ENCODE results near the gene PCP4. TPM values are rescaled to one million over a fixed set of nuclear protein-coding genes. Genes with fewer than 3 reads are reported as not detected.

The PCP4 gene
- total RNA-seq, 1 experiment from 2014 or later: 4.7 TPM

DNA sequence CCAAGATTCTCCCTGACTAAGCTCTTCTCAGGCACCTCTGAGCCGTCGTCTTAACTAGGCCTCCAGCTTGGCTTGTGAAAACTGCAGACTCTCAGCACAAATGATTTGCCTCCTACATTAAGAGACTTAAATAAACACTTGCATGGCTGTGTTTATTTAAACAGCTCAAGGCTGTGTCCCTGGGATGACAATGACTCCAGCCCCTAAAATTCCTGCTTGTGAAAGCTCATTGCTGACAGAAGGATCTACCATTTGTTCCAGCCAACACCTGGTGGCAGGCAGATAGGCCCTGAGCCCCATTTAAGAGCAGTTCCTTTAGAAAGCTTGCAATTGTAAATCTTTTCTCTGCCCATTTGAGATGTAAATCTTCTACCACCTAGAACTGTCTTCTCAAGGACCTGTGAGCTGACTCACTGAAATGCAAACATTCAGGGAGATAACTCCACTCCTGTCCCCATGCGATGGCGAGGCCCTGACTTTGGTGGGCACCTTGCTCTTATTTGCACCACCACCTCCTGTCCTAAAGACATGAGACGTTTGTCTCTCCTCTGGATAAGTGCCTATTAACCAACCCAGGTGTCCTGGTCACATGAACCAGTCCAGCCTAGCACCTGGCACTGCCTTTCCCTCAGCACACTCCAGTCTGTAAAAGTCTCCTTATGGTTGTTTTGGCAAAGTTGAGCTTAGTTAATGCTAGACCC is 15.1 kb upstream of the PCP4 start:
- peaks cover 11% of the 10 kb centered on the region for H3K9me3 Mint-ChIP-seq (ENCODE audit: unreplicated experiment)
- H3K27me3 Mint-ChIP-seq (ENCODE audit: insufficient read depth, unreplicated experiment): no peaks in the 10 kb centered on the region
- no peak overlapping the region for H3K4me3 Mint-ChIP-seq (ENCODE audit: unreplicated experiment)
- Histone ChIP-seq H3K4me1 (peaks cover 15% of the 10 kb centered on the region), H3K27me3 (replicated peaks; ENCODE audit: control insufficient read depth, insufficient read depth, low read length) (no peaks in the 10 kb centered on the region), H3K9me3 (no peaks in the 10 kb centered on the region), H3K36me3 (ENCODE audit: control insufficient read depth, insufficient read depth, low read length) (no peaks in the 10 kb centered on the region), H3K4me3 (ENCODE audit: low read depth, low read length) (no peak overlapping the region)
- DNase-seq: peak in 1 of 2 experiments; percentile 9
- peaks cover 10% of the 10 kb centered on the region for H3K4me1 Mint-ChIP-seq (ENCODE audit: low read depth, unreplicated experiment)
- H3K27ac Mint-ChIP-seq (ENCODE audit: unreplicated experiment): peak overlapping the region; percentile 50
- POLR2A ChIA-PET: no interaction called here
- TF ChIP-seq, protein P1, sequence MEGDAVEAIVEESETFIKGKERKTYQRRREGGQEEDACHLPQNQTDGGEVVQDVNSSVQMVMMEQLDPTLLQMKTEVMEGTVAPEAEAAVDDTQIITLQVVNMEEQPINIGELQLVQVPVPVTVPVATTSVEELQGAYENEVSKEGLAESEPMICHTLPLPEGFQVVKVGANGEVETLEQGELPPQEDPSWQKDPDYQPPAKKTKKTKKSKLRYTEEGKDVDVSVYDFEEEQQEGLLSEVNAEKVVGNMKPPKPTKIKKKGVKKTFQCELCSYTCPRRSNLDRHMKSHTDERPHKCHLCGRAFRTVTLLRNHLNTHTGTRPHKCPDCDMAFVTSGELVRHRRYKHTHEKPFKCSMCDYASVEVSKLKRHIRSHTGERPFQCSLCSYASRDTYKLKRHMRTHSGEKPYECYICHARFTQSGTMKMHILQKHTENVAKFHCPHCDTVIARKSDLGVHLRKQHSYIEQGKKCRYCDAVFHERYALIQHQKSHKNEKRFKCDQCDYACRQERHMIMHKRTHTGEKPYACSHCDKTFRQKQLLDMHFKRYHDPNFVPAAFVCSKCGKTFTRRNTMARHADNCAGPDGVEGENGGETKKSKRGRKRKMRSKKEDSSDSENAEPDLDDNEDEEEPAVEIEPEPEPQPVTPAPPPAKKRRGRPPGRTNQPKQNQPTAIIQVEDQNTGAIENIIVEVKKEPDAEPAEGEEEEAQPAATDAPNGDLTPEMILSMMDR (IDR thresholded peaks at IDR 0.05; ENCODE audit: insufficient read depth in 1 of 2, low read depth in 1 of 2, low read length in 1 of 2, severe bottlenecking in 1 of 2, unreplicated experiment in 1 of 2): no peak
- intact Hi-C loops (cut with micrococcal nuclease; ENCODE audit: unreplicated experiment): no loop called here
- no peaks in the 10 kb centered on the region for H3K36me3 Mint-ChIP-seq (ENCODE audit: insufficient read depth, unreplicated experiment)
- CTCF ChIA-PET: interaction anchor here (1.4 to 1.8 kb wide), 2 partner anchors 15 to 64 kb away, joined by 4 to 6 read pairs; partner anchors contain the start of gene PCP4
- BruUV-seq (replicated peaks): no TSS peak

DNA sequence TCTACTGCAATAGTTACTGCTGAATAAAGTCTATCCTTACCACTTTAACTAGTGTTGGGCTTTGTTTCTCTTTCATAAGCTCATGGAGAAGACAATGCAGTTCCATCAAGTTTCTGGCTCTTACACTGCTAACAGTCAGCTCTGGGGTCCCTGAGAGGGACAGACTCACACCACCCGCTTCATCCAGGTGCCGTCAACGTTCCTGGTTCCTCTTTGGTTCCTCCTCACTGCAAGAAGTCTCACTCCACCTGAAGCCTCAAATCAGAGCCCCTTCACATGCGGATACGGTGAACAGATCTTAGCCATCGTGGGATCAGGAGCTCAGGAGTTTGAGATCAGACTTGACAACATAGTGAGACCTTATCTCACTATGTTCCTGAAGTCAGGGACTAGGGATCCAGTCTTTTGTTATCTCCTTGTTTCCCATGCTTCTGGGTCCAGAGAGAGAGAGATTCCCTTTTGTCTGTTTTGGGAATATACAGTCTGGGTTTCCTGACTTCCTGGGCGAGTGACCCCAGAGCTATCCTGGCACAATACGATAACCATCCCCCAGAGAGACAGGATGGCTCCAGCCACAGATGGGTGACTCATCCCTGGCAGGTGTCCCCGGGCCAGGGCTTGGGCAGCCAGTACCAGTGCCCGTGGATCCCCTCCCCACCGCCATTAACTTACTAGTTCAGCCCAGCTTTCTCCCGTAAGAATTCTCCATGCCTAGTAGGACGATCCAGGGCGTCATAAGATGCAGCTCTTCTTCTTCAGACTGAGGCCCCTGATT is 14.3 kb upstream of the PCP4 start:
- ChIA-PET CTCF (interaction anchor here (1.4 to 1.8 kb wide), 2 partner anchors 14 to 64 kb away, joined by 4 to 6 read pairs; partner anchors contain the start of gene PCP4), POLR2A (no interaction called here)
- DNase-seq: no peak
- Mint-ChIP-seq H3K9me3 (ENCODE audit: unreplicated experiment) (peaks cover 11% of the 10 kb centered on the region), H3K27me3 (ENCODE audit: insufficient read depth, unreplicated experiment) (no peaks in the 10 kb centered on the region), H3K4me3 (ENCODE audit: unreplicated experiment) (no peak overlapping the region), H3K36me3 (ENCODE audit: insufficient read depth, unreplicated experiment) (no peaks in the 10 kb centered on the region), H3K27ac (ENCODE audit: unreplicated experiment) (peak overlapping the region; percentile 50), H3K4me1 (ENCODE audit: low read depth, unreplicated experiment) (peaks cover 10% of the 10 kb centered on the region)
- Histone ChIP-seq H3K27me3 (replicated peaks; ENCODE audit: control insufficient read depth, insufficient read depth, low read length) (no peaks in the 10 kb centered on the region), H3K4me3 (ENCODE audit: low read depth, low read length) (no peak overlapping the region), H3K9me3 (no peaks in the 10 kb centered on the region), H3K4me1 (peaks cover 15% of the 10 kb centered on the region), H3K36me3 (ENCODE audit: control insufficient read depth, insufficient read depth, low read length) (no peaks in the 10 kb centered on the region)
- TF ChIP-seq, protein P1 (IDR thresholded peaks at IDR 0.05; ENCODE audit: insufficient read depth in 1 of 2, low read depth in 1 of 2, low read length in 1 of 2, severe bottlenecking in 1 of 2, unreplicated experiment in 1 of 2): no peak
- intact Hi-C loops (cut with micrococcal nuclease; ENCODE audit: unreplicated experiment): no loop called here
- BruUV-seq (replicated peaks): no TSS peak

DNA sequence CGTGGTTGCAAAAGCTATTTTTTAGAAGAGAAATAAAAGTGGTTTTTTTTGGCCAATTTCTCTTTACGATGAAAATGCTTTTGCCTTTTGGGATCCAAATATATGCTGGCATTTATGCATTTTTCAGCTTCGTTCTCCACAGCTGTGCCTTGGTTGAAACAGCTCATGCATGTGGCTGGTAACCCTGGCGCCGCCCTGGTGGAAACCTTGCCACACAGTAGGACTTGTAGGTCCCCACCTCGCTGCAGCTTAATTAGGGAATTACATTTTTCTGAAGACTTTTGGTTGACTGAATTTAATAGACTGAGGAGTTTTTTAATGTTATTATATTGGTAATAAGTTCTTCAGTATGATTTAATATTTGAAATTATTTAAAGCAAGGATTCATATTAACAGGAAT is 12.7 kb upstream of the PCP4 start:
- Histone ChIP-seq H3K9me3 (no peaks in the 10 kb centered on the region), H3K4me3 (ENCODE audit: low read depth, low read length) (no peak overlapping the region), H3K27me3 (replicated peaks; ENCODE audit: control insufficient read depth, insufficient read depth, low read length) (no peaks in the 10 kb centered on the region), H3K36me3 (ENCODE audit: control insufficient read depth, insufficient read depth, low read length) (no peaks in the 10 kb centered on the region), H3K4me1 (peaks cover 15% of the 10 kb centered on the region)
- no peak overlapping the region for H3K4me3 Mint-ChIP-seq (ENCODE audit: unreplicated experiment)
- no peak for DNase-seq
- CTCF ChIA-PET: no interaction called here
- no peaks in the 10 kb centered on the region for H3K27me3 Mint-ChIP-seq (ENCODE audit: insufficient read depth, unreplicated experiment)
- intact Hi-C loops (cut with micrococcal nuclease; ENCODE audit: unreplicated experiment): no loop called here
- H3K9me3 Mint-ChIP-seq (ENCODE audit: unreplicated experiment): peaks cover 11% of the 10 kb centered on the region
- TF ChIP-seq, protein P1 (IDR thresholded peaks at IDR 0.05; ENCODE audit: insufficient read depth in 1 of 2, low read depth in 1 of 2, low read length in 1 of 2, severe bottlenecking in 1 of 2, unreplicated experiment in 1 of 2): no peak
- POLR2A ChIA-PET: no interaction called here
- BruUV-seq (replicated peaks): no TSS peak
- H3K4me1 Mint-ChIP-seq (ENCODE audit: low read depth, unreplicated experiment): peaks cover 10% of the 10 kb centered on the region
- H3K36me3 Mint-ChIP-seq (ENCODE audit: insufficient read depth, unreplicated experiment): no peaks in the 10 kb centered on the region
- no peak overlapping the region for H3K27ac Mint-ChIP-seq (ENCODE audit: unreplicated experiment)

Data from Caco-2 (cell line).